Endothelial cell of umbilical vein (primary cell): ENCODE data around the gene DPY19L3.

Source experiments
- EZH2 ChIP-seq: IDR thresholded peaks from 2 replicates; pipeline ENCODE4 v1.6.1; 2012; ENCODE audit warnings: borderline replicate concordance, low read depth, mild to moderate bottlenecking, moderate library complexity, low read length, inconsistent platforms; ENCODE audit not compliant: severe bottlenecking
- FOS ChIP-seq: IDR thresholded peaks from 2 replicates; pipeline ENCODE4 v1.6.1; 2011; ENCODE audit warnings: mild to moderate bottlenecking, low read length, moderate library complexity, borderline replicate concordance; ENCODE audit not compliant: insufficient read depth
- JUN ChIP-seq: IDR thresholded peaks from 2 replicates; pipeline ENCODE4 v1.6.1; 2011; ENCODE audit warnings: borderline replicate concordance, low read depth; ENCODE audit not compliant: insufficient read length, insufficient read depth
- MYC ChIP-seq: IDR thresholded peaks from one replicate; pipeline ENCODE4 v1.6.1; 2011; ENCODE audit warnings: mild to moderate bottlenecking, low read depth, low read length
- POLR2A ChIP-seq: IDR thresholded peaks from 2 replicates; pipeline ENCODE4 v1.6.1; 2012; ENCODE audit warnings: low read depth, mild to moderate bottlenecking, control low read depth, low read length
- POLR2AphosphoS5 ChIP-seq: IDR thresholded peaks from 2 replicates; pipeline ENCODE4 v1.6.1; 2012; ENCODE audit warnings: low read depth, mild to moderate bottlenecking, control low read depth, low read length, moderate library complexity; ENCODE audit not compliant: insufficient read depth
- TF ChIP-seq, protein P1 (sequence below), 2 donors: IDR thresholded peaks; 1 replicate in 1 of 2; 2 replicates in 1 of 2; pipeline ENCODE4 v1.5.1; 2011; ENCODE audit warnings: low read length in 2 of 2, mild to moderate bottlenecking in 2 of 2, moderate library complexity in 2 of 2, control low read depth in 1 of 2, inconsistent platforms in 1 of 2, low read depth in 1 of 2; ENCODE audit not compliant: insufficient read depth in 1 of 2; ENCODE audit errors: extremely low read depth in 1 of 2
- TF ChIP-seq, protein P2 (sequence below): IDR thresholded peaks from 2 replicates; pipeline ENCODE4 v1.6.1; 2011; ENCODE audit not compliant: insufficient read depth, insufficient read length

DNA sequence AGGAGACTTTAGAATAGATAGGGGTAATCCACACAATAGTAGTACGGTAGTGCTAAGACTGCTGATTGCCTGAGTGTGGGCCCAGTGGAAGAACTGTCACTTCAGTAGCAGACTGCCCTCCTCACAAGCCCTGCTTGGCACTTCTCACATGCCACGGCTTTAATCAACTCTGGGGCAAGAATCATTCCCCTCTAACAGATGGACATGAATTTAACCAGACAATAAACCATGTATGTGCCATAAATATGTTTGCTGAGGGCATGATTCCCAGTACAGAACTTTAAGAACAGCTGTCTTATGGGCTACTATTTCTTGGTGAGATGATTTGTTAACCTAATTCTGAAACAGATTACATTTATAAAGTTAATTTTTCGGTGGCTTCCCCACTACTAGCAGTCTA lies 22.0 kb downstream of the DPY19L3 start:
- TF ChIP-seq POLR2AphosphoS5 (no peak), EZH2 (no peak), JUN (no peak), MYC (no peak), POLR2A (no peak), FOS (no peak)
- TF ChIP-seq, protein P1, sequence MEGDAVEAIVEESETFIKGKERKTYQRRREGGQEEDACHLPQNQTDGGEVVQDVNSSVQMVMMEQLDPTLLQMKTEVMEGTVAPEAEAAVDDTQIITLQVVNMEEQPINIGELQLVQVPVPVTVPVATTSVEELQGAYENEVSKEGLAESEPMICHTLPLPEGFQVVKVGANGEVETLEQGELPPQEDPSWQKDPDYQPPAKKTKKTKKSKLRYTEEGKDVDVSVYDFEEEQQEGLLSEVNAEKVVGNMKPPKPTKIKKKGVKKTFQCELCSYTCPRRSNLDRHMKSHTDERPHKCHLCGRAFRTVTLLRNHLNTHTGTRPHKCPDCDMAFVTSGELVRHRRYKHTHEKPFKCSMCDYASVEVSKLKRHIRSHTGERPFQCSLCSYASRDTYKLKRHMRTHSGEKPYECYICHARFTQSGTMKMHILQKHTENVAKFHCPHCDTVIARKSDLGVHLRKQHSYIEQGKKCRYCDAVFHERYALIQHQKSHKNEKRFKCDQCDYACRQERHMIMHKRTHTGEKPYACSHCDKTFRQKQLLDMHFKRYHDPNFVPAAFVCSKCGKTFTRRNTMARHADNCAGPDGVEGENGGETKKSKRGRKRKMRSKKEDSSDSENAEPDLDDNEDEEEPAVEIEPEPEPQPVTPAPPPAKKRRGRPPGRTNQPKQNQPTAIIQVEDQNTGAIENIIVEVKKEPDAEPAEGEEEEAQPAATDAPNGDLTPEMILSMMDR (IDR thresholded peaks at IDR 0.05; ENCODE audit: extremely low read depth in 1 of 2, insufficient read depth in 1 of 2, low read depth in 1 of 2, low read length in 2 of 2), result no peak
- TF ChIP-seq, protein P2, sequence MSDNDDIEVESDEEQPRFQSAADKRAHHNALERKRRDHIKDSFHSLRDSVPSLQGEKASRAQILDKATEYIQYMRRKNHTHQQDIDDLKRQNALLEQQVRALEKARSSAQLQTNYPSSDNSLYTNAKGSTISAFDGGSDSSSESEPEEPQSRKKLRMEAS, result no peak
